SK-N-SH (cell line): ENCODE data around the gene TRAPPC2B. TPM values are rescaled to one million over a fixed set of nuclear protein-coding genes. Genes with fewer than 3 reads are reported as not detected.

Experiments
- CTCF ChIA-PET: fragments of 300-600, 350-600 bp; formaldehyde crosslinking; extraction: SDS; loops from one replicate; lab custom pipeline; 2021; lab: Yijun Ruan, JAX
- POLR2A ChIA-PET: fragments of 350-600 bp; sonication (Branson Sonifier 250); formaldehyde crosslinking; extraction: SDS; loops from one replicate; lab custom pipeline; 2020; ENCODE audit warnings: antibody characterized with exemption, inconsistent platforms; lab: Yijun Ruan, JAX
- DNase-seq: peaks from one replicate; pipeline ENCODE4 v3.0.0; 2012
- H2AFZ ChIP-seq: fragments of 200-600 bp; sonication (generic); 2 replicates; pipeline ENCODE4 v1.8.1; 2016; ENCODE audit warnings: antibody characterized with exemption, mild to moderate bottlenecking, low read depth
- H3F3A ChIP-seq: fragments of 200-600 bp; sonication (generic); replicated peaks from 2 replicates; pipeline ENCODE3; 2016; ENCODE audit warnings: antibody characterized with exemption, mild to moderate bottlenecking; ENCODE audit not compliant: insufficient read depth
- H3K27ac ChIP-seq, 2 experiments: fragments of 200-500 bp in 1 of 2; fragments of 200-600 bp in 1 of 2; sonication (Bioruptor generic) in 1 of 2; sonication (generic), shearing (Covaris generic) in 1 of 2; 2 replicates each; pipeline versions ENCODE4 v1.5.1 to v1.6.1; 2014 to 2016; ENCODE audit warnings: low read depth in 2 of 2, inconsistent platforms in 1 of 2, low read length in 1 of 2, mild to moderate bottlenecking in 1 of 2, mixed read lengths in 1 of 2
- H3K27me3 ChIP-seq: fragments of 200-600 bp; sonication (generic), shearing (Covaris generic); 2 replicates; pipeline ENCODE4 v1.6.1; 2016; ENCODE audit warnings: mixed run types; ENCODE audit not compliant: insufficient read depth
- H3K36me3 ChIP-seq, 2 experiments: fragments of 200-500 bp in 1 of 2; fragments of 200-600 bp in 1 of 2; sonication (Bioruptor generic) in 1 of 2; sonication (generic) in 1 of 2; replicated peaks in 1 of 2; 2 replicates each; pipeline versions ENCODE3 to v1.5.1; 2014 to 2016; ENCODE audit warnings: low read length in 1 of 2, mild to moderate bottlenecking in 1 of 2; ENCODE audit not compliant: insufficient read depth in 2 of 2, control insufficient read depth in 1 of 2
- H3K4me1 ChIP-seq, 2 experiments: fragments of 200-500 bp in 1 of 2; fragments of 200-600 bp in 1 of 2; sonication (Bioruptor generic) in 1 of 2; sonication (generic), shearing (Covaris generic) in 1 of 2; 2 replicates each; pipeline versions ENCODE4 v1.5.1 to v1.6.1; 2014 to 2016; ENCODE audit warnings: low read depth in 1 of 2, low read length in 1 of 2, mixed run types in 1 of 2; ENCODE audit not compliant: insufficient read depth in 2 of 2, control insufficient read depth in 1 of 2
- H3K4me2 ChIP-seq: fragments of 200-600 bp; sonication (generic), shearing (Covaris generic); 2 replicates; pipeline ENCODE4 v1.6.1; 2017; ENCODE audit warnings: mixed run types
- H3K4me3 ChIP-seq, 2 experiments: fragments of 200-500 bp in 1 of 2; fragments of 200-600 bp in 1 of 2; sonication (Bioruptor generic) in 1 of 2; sonication (generic), shearing (Covaris generic) in 1 of 2; 2 replicates each; pipeline versions ENCODE4 v1.5.1 to v1.8.1; 2014 to 2016; ENCODE audit warnings: low read depth in 2 of 2, inconsistent platforms in 1 of 2, low read length in 1 of 2, mild to moderate bottlenecking in 1 of 2, mixed read lengths in 1 of 2, moderate library complexity in 1 of 2
- H3K79me2 ChIP-seq: fragments of 200-600 bp; sonication (generic); 2 replicates; pipeline ENCODE4 v1.8.1; 2017; ENCODE audit warnings: mild to moderate bottlenecking; ENCODE audit not compliant: insufficient read depth
- H3K9ac ChIP-seq: fragments of 200-600 bp; sonication (generic); 2 replicates; pipeline ENCODE4 v1.6.1; 2017; ENCODE audit warnings: mixed run types
- H3K9me2 ChIP-seq: fragments of 200-600 bp; sonication (generic); 2 replicates; pipeline ENCODE4 v1.6.1; 2017; ENCODE audit warnings: mixed run types
- H3K9me3 ChIP-seq: fragments of 200-600 bp; sonication (generic); 2 replicates; pipeline ENCODE4 v1.6.1; 2017; ENCODE audit warnings: mixed run types, mild to moderate bottlenecking, moderate library complexity
- H4K20me1 ChIP-seq: fragments of 200-600 bp; sonication (generic); 2 replicates; pipeline ENCODE4 v1.6.1; 2017; ENCODE audit warnings: mild to moderate bottlenecking, mixed run types; ENCODE audit not compliant: insufficient read depth
- CHD2 ChIP-seq: fragments of 150-350 bp; IDR thresholded peaks from 2 replicates; pipeline ENCODE4 v1.6.1; 2018; ENCODE audit warnings: low read length; ENCODE audit not compliant: partially characterized antibody
- CTCF ChIP-seq: fragments of 200-600 bp; sonication (generic); IDR thresholded peaks from 2 replicates; pipeline ENCODE4 v1.6.1; 2017; ENCODE audit warnings: antibody characterized with exemption, mild to moderate bottlenecking, moderate library complexity
- ELF1 ChIP-seq: IDR thresholded peaks from 2 replicates; pipeline ENCODE4 v1.4.0; 2012
- EP300 ChIP-seq, 2 experiments: IDR thresholded peaks; 2 replicates each; pipeline versions ENCODE4 v1.4.0 to v1.6.1; 2012; ENCODE audit warnings: borderline replicate concordance in 1 of 2, low read depth in 1 of 2, low read length in 1 of 2
- EZH2phosphoT487 ChIP-seq: fragments of 200-600 bp; sonication (generic); IDR thresholded peaks from 2 replicates; pipeline ENCODE4 v1.6.1; 2017; ENCODE audit warnings: low read depth, mixed run types, mild to moderate bottlenecking, antibody characterized with exemption, moderate library complexity, borderline replicate concordance
- FOSL2 ChIP-seq: IDR thresholded peaks from 2 replicates; pipeline ENCODE4 v1.4.0; 2012; ENCODE audit warnings: low read depth, mild to moderate bottlenecking, moderate library complexity, borderline replicate concordance
- IRF3 ChIP-seq: fragments of 150-350 bp; IDR thresholded peaks from 2 replicates; pipeline ENCODE4 v1.6.1; 2016; ENCODE audit warnings: mild to moderate bottlenecking, low read depth, low read length
- MAX ChIP-seq: IDR thresholded peaks from 2 replicates; pipeline ENCODE4 v1.4.0; 2012; ENCODE audit warnings: low read depth
- MEF2A ChIP-seq: IDR thresholded peaks from 2 replicates; pipeline ENCODE4 v1.4.0; 2012; ENCODE audit warnings: low read depth, borderline replicate concordance
- MXI1 ChIP-seq: IDR thresholded peaks from 2 replicates; pipeline ENCODE4 v1.6.1; 2012; ENCODE audit warnings: mild to moderate bottlenecking, low read depth, low read length, improper control_type of control experiment
- NFIC ChIP-seq: IDR thresholded peaks from 2 replicates; pipeline ENCODE4 v1.4.0; 2012; ENCODE audit warnings: borderline replicate concordance
- PBX3 ChIP-seq: IDR thresholded peaks from 2 replicates; pipeline ENCODE4; 2012
- POLR2AphosphoS5 ChIP-seq: IDR thresholded peaks from 2 replicates; pipeline ENCODE4 v1.6.1; 2012; ENCODE audit warnings: low read depth, low read length
- RFX5 ChIP-seq: IDR thresholded peaks from 2 replicates; pipeline ENCODE4 v1.6.1; 2012; ENCODE audit warnings: mild to moderate bottlenecking, improper control_type of control experiment, low read length
- SIN3A ChIP-seq: IDR thresholded peaks from 2 replicates; pipeline ENCODE4 v1.6.1; 2012; ENCODE audit warnings: low read depth, mild to moderate bottlenecking, low read length, moderate library complexity, borderline replicate concordance
- SMC3 ChIP-seq: IDR thresholded peaks from 2 replicates; pipeline ENCODE4 v1.6.1; 2012; ENCODE audit warnings: low read depth, low read length, improper control_type of control experiment
- TAF1 ChIP-seq: IDR thresholded peaks from 2 replicates; pipeline ENCODE4 v1.6.1; 2012; ENCODE audit warnings: low read depth, mild to moderate bottlenecking, low read length, moderate library complexity, borderline replicate concordance
- USF2 ChIP-seq: fragments of 150-350 bp; IDR thresholded peaks from 2 replicates; pipeline ENCODE4 v1.6.1; 2017; ENCODE audit warnings: antibody characterized with exemption, low read length, low read depth, borderline replicate concordance
- YY1 ChIP-seq: IDR thresholded peaks from 2 replicates; pipeline ENCODE4 v1.4.0; 2012; ENCODE audit warnings: low read depth, mild to moderate bottlenecking
- WGBS: methylation state at CpG from one replicate; pipeline ENCODE4 v1.1.6; 2017; ENCODE audit warnings: low lambda C conversion rate; 5-methylcytosine and 5-hydroxymethylcytosine counted together
- polyA plus RNA-seq, 3 experiments: library from polyadenylated mRNA; depleted of rRNA; stranded (reverse); fragments of >200 nt; gene quantifications; 2 replicates each; pipeline ENCODE4 v1.2.3, GENCODE V29; 2012

Gene TRAPPC2B
- polyA plus RNA-seq, 1 of the 3 experiments (the other 2 are of a cell fraction), result 21.0 TPM

GRCh38 chr19:57395710-57396109 lies 32.4 kb downstream of the TRAPPC2B start:
- H2AFZ ChIP-seq, result no peak overlapping the region
- H3K79me2 ChIP-seq, result peaks cover 56% of the 10 kb centered on the region
- H3K9me3 ChIP-seq, result no peaks in the 10 kb centered on the region; the same call in 1 of the 2 replicates
- ChIA-PET CTCF (no interaction called here), POLR2A (no interaction called here)
- no peak for DNase-seq
- no peak overlapping the region for H3K4me2 ChIP-seq
- no peak overlapping the region for H3K27ac ChIP-seq
- 74% methylated on average over 5 of the region's 5 CpGs for whole genome bisulfite sequencing
- no peaks in the 10 kb centered on the region for H4K20me1 ChIP-seq
- peaks cover 0 to 4% of the 10 kb centered on the region in 2 experiments; a peak in 2 of 4 replicates for H3K4me1 ChIP-seq
- no peak for TF ChIP-seq CHD2
- TF ChIP-seq MXI1, result no peak
- TF ChIP-seq SIN3A, result no peak
- no peak for TF ChIP-seq FOSL2
- no peak for TF ChIP-seq MEF2A
- TF ChIP-seq PBX3, result no peak
- no peak for TF ChIP-seq SMC3
- no peak for TF ChIP-seq MAX
- TF ChIP-seq YY1, result no peak
- TF ChIP-seq RFX5, result no peak
- TF ChIP-seq TAF1, result no peak
- no peak for TF ChIP-seq POLR2AphosphoS5
- TF ChIP-seq EZH2phosphoT487, result no peak
- TF ChIP-seq IRF3, result no peak
- TF ChIP-seq NFIC, result no peak
- no peak for TF ChIP-seq EP300 (IDR thresholded peaks at IDR 0.05; ENCODE audit: borderline replicate concordance in 1 of 2, low read depth in 1 of 2, low read length in 1 of 2)
- TF ChIP-seq USF2, result no peak
- TF ChIP-seq ELF1, result no peak
- no peak for TF ChIP-seq CTCF
- H3K9me2 ChIP-seq, result no peaks in the 10 kb centered on the region
- peaks cover 43 to 47% of the 10 kb centered on the region in 2 experiments for H3K36me3 ChIP-seq
- H3K4me3 ChIP-seq, result no peak overlapping the region
- peaks cover 5% of the 10 kb centered on the region for H3F3A ChIP-seq
- H3K9ac ChIP-seq, result no peak overlapping the region
- no peaks in the 10 kb centered on the region for H3K27me3 ChIP-seq
